Posterior vena cava (tissue), 2 donors: Measurements from ENCODE around the gene MOB4. TPM values are rescaled to one million over a fixed set of nuclear protein-coding genes. Genes with fewer than 3 reads are reported as not detected.
"Not testable (repeated sequence)": the region's sequence is repeated elsewhere in the genome, so short reads cannot be mapped to it uniquely, and the experiment has no call there.

Experiments used
- DNase-seq: peaks from one replicate; pipeline ENCODE4 v3.0.0-alpha.2; 2020; ENCODE audit warnings: low spot score
- intact Hi-C, 2 donors: fragments of 100-400 bp; cut with DNase I; formaldehyde crosslinking; loops; one replicate each; pipeline versions ENCODE4 v1.14.1 to v1.14.2; 2022 to 2023
- long read RNA-seq, 2 donors: library from polyadenylated mRNA; unstranded; transcript quantifications; one replicate each; pipeline ENCODE4 v2.0.0, GENCODE V29; 2020 to 2021
- total RNA-seq, 2 donors: library from RNA; stranded (reverse); fragmentation: NEBNext Ultra II Directional; extraction: Animal tissue kit (Norgen Biotek cat#: 25700); gene quantifications; one replicate each; pipeline ENCODE4 v1.2.1, GENCODE V29; 2021
- donor health status: DM: yes; HTN: yes; CAD: no.
- donor health status: DM: yes; HTN: yes; CAD: no.

MOB4 gene
- total RNA-seq, result 10 to 100 TPM; 35.1 to 55.4 TPM
- long read RNA-seq, donor 1, transcript MOB4-202 (8 exons, 3,986 nt), result major isoform, 21 of 28 reads
- long read RNA-seq, donor 1, partial matches to known transcripts, result 4 of 28 reads
- long read RNA-seq, donor 1, other reads (novel, unspliced or antisense), result 2 of 28 reads
- long read RNA-seq, donor 2, transcript MOB4-202 (8 exons, 3,986 nt), result major isoform, 33 of 44 reads
- long read RNA-seq, donor 2, transcript MOB4-207 (7 exons, 1,021 nt), result minor isoform, 6 of 44 reads
- long read RNA-seq, donor 2, partial matches to known transcripts, result 2 of 44 reads
- long read RNA-seq, donor 2, other reads (novel, unspliced or antisense), result 3 of 44 reads

DNA sequence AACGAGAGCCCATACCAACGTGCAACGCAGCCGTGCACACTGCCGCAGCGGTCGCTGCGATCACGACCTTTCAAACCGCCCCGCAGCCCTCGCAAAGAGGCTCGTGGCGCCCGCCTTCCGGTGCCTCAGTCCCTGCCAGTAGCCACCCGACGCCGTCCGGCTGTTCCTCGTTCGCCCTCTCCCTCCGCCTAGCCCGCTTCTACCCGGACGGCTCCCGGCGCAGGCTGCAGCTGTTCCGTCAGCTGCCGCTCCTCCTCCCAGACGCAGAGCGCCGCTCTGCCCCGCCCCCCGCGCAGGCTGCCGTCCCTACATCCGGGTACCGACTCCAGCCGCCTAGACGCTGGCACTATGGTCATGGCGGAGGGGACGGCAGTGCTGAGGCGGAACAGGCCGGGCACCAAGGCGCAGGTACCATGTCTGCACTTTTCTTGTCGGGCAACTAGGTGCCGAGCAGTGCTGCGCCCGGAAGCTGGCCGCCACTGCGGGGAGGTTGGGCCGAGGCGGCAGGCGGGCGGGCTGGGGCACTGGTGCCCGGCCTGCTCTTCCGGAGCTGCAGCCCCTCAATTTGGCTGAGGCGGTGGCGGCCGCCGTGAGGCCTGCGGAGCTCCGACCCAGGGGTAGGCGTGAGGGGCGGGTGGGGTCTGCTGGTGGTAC is at the start of gene MOB4:
Gene MOB4, plus strand, starts transcription at position 328 of the 654 bp plus-strand sequence. Its CDS starts 21 bp downstream, at position 349.
- intact Hi-C loops, result loop anchor here in 1 of 2 donors (10.0 kb wide), 2 partner anchors 189 to 259 kb away; partner anchors contain the start of gene MARS2
- DNase-seq, result peak; percentile 99

DNA sequence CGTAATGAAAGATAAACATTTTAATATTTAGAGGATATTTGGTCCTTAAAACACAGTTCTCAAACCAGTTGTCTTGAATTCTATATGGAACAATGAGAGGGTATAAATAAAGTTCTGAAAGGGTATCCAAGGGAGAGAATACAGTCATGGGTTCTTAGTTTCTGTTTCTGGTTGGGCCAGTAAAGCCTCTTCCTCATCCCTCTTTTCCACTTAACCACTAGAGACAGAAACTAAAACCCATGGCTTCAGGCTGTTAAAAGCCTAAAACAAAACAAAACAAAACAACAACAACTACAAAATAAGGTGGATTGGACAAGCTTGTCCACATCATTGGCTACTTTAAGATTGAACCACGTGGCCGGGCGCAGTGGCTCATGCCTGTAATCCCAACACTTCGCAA is 43.7 kb upstream of the MOB4 start:
- no peak for DNase-seq
- intact Hi-C loops, result no loop called here

DNA sequence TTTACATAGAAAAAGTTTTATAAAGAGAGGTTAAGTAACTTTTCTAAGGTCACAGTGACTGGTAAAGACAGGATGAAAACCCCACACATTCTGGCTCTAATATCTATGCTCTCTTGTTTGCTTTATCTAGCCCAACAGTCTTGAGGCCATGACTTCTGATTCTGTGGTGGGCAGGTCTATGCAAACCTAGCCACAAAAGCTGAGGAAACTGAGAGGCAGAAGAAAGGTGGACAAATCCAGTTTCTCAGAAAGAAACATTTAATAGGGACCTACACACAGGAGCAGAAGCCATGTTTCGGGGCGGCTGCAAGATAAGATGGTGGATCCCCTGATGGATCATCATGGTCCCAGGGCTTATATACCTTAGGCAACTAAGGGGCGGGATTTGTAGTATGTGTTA is 38.1 kb upstream of the MOB4 start:
- intact Hi-C loops, result no loop called here

DNA sequence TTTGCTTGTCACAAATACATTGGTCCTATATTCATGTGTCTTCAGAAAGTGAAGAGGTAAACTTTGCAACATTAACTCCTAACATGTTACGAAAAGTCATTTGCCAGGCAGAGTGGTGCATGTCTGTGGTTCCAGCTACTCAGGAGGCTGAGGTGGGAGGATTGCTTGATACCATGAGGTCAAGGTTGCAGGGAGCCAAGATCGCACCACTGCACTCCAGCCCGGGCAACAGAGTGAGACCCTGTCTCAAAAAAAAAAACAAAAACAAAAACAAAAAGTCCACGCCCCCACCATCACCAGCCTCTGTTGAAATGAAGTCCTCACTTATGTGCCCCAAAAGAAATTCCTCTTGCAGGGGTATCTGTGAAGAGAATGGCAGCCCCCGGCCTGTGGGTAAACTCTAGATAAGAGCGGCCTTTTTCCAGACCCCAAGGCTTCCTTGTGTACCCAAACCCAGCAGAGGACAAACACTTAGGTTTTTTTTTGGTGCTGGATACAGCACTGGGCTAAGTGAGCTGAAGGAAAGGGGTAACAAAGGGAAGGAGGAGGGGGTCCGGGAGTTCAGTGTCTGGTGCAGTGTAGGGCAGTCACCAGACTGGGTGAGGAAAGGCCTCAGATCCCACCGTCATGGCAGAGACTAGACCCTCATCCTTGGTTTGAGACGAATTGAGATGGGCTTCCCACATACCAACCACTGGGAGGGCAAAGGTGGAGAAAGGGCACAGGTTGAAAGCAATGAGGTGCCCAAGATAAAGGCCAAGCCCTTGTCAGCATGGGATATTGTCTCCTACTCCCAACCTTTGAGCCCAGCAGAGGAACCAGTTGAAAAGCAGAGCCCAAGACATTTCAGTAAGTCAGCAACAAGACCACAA is 35.5 kb upstream of the MOB4 start:
- intact Hi-C loops, result no loop called here

More for the DNA sequence above, 38.1 kb upstream of the MOB4 start:
- no peak for DNase-seq

DNA sequence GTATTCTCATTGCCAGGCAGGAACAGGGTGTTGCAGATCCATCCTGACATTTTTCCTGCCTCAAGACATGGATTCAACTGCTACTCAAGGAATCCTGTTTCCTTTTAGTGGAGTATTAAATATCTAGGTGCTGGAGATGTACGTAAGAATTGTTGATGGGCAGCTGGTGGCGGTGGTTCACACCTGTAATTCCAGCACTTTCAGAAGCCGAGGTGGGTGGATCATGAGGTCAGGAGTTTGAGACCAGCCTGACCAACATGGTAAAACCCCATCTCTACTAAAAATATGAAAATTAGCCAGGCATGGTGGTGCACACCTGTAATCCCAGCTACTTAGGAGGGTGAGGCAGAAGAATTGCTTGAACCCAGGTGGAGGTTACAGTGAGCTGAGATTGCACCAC is 31.6 kb upstream of the MOB4 start:
- intact Hi-C loops, DNase-seq: not testable (repeated sequence)

More for the DNA sequence above, 35.5 kb upstream of the MOB4 start:
- DNase-seq, result no peak

DNA sequence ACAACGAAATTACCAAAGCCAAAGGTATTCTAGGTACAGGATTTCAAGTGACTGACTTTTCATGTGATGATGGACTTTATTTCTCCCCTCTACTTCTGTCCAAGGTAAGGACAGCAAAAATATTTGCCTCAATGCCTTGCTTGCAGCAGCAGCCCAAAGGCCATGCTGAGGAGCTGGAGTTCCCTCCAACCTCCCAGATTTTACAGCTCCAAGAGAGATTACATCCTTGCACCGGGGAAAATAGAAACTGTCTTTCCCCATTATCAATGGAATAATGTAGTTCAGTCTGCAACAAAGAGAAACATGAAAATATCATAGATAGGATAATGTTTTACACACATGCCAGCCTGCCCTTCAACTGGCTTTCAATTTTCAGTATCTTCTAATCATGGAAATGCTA is 29.7 kb upstream of the MOB4 start:
- intact Hi-C loops, result no loop called here
- no peak for DNase-seq

DNA sequence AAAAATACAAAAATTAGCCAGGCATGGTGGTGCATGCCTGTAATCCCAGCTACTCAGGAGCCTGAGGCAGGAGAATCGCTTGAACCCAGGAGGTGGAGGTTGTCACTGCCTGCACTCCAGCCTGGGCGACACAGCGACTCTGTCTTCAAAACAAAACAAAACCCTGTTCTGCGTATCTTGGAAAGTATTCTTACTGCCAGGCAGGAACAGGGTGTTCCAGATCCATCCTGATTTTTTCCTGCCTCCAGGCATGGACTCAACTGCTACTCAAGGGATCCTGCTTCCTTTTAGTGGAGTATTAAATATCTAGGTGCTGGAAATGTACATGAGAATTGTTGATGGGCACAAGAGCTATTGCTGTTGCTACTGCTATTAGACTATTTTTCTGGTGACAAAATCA is 28.5 kb upstream of the MOB4 start:
- intact Hi-C loops, result no loop called here

DNA sequence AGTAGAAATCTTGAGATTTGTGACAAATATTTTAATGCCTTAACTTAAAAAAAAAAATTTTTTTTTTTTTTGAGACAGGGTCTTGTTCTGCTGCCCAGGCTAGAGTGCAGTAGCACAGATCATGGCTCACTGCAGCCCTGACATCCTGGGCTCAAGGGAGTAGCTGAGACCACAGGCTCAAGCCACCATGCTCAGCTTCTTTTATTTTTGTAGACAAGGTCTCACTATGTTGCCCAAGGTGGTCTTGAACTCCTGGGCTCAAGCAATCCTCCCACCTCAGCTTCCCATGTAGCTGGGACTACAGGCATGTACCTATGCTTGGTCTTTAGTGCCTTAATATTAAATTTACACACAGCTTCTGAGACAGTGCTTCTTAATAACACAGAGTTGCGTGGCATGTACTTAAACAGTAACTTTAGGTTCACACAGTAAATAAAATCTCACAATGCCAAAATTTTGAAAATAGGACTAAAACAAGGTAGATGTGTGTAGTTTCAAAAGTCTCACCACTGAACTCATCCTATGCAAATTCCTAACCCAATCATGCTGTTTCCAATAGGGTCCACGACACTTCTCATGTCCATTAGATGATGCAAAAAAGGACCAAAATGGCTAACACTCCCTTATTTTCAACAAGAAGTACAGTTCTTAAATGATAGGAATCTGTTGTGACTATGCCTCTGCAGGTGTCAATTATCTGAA is 20.3 kb upstream of the MOB4 start:
- intact Hi-C loops, result no loop called here
- DNase-seq, result no peak

More for the DNA sequence above, 28.5 kb upstream of the MOB4 start:
- no peak for DNase-seq

DNA sequence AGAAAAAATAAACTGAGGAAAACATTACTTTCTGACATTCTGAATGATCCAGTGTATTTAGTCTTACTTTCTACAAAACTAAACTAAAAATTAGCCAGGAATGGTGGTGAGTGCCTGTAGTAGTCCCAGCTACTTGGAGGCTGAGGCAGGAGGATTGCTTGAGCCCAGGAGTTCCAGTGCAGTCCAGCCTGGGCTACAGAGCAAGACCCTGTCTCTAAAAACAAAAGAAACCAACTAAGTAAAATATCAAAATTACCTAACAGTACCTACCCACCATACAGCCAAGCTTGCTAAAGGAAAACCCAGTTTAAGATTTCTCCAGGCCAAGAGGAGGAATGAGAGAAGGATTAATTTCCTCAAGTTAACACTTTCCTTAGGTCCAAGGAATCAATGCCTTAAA is 19.2 kb upstream of the MOB4 start:
- no peak for DNase-seq
- intact Hi-C loops, result no loop called here

DNA sequence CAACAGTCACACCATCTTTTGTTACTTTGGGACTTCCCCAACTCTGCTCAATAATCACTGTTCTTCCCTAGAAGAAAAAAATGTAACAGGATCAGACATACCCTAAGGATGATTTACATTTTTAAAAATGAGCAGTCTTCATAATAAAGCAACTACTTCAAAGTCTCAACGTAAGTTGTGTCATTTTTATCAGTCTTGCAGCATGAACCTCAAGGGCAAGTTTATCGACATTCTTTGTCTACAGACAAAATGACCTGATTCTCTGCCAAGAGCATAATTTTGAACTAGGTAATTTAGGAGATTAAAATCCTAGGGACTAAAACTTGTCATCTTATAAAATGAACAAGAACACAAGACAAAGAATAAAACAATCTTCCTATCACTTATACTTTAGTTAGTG is 18.5 kb upstream of the MOB4 start:
- DNase-seq, result no peak
- intact Hi-C loops, result no loop called here

DNA sequence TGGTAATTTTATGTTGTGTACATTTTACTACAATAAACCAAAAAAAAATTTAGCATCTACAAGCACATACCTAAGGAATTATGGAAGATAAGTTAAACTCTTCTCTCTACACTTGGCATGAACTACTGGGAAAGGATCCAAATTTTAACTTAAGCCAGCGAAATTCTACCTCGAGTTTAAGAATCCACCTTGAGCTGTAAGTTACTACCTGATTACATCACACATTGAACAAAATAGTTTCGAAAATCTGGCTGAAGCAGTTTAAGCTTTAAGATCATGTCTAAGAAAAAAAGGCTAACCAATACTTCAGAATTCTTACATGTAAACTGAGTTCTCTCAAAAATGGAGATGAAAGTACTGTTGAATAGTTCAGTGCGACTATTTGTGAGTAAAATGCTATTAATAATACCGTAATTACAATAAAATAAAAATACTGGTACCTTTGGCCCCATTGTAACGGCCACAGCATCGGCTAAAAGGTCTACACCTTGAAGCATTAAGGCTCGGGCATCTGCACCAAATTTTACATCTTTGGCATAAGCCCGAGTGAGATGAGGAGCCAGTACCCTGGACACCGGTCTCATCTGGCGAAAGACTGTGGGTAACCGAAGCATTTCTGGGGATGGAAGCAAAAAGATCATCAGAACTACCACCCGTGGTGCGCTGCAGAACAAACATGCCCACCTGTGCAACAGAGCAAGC is 17.5 kb upstream of the MOB4 start:
- intact Hi-C loops, result no loop called here

DNA sequence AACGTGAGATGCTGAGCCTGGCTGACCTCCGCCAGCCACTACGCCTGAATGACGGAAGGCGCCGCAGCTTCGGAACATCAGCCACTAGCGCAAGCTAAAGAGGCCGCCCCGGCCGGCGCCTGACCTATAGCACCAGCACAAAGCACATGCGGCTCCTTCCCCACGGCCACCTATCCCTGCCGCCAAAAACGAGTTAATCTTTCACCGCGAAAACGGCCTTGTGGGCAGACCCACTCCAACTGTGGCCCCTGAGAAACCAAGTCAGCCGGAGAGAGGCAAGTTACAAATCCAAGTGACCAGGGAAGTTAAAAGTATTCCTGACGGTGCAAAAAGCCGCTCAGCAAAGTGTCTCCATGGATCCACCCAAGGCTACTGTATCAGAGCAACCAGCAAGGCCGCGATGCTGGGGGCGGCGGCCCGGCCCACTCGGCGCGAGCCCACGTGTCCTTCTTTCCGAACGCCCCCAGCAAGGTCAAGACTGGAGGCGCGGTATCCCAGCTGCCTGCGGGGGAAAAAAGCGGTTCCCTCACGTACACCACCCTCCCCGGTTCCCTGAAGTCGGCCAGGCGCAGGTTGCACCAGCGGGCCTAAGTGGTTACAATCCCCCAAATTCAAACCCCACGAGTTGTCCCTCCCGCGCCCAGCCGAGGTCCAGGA is 16.8 kb upstream of the MOB4 start:
- intact Hi-C loops, result no loop called here
- DNase-seq, result peak; percentile 92

More for the DNA sequence above, 17.5 kb upstream of the MOB4 start:
- no peak for DNase-seq

DNA sequence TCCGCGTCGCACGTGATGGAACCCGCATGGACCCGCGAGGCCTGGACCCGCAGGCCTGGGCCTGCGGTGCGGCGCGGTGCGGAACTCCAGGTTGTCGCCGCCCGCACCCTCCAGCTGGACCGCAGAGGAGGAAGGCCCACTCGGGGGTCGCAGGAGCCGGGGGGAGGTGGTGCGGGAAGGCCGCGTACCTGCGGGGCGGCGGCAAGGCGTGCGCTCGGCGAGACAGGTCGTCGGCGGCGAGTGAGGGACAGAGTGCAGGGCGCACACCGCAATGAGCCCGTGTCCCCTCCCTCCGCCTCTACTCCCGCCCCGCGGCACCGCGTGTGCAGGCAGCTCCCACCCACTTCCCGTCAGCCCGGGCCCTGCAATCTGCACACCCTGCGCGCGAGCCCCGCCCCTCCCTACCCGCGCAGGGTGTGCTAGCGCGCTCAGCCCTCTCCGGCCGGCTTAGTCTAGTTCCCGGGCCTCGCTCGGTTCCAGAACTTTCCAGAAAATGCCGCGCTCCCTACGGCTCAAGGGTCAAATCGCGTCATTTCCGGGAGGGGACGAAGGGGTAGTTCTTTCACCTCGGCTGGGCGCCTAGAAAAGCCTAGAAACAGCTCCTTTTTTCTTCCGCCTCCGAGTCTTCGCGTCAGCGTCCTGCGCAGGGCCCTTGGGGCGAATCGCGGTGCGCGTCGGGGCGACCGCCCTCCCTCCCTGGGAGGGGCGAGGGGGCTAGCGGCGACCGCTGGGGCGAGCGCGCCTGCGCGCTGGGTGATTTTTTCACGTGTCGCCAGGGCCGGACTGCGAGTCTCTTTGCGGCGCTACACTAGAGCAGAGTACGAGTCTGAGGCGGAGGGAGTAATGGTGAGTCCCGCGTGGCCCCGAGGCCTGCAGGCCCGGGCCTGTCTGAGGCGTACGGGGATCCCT is 16.0 kb upstream of the MOB4 start, which contains the start of the genes HSPD1 and HSPE1:
Gene HSPD1, minus strand, starts transcription at position 247 of the 909 bp plus-strand sequence. CDS start 992 bp downstream, outside the sequence.
Gene HSPE1, plus strand, starts transcription at position 786 of the 909 bp plus-strand sequence. Its CDS starts 58 bp downstream, at position 844.
- intact Hi-C loops, result no loop called here

DNA sequence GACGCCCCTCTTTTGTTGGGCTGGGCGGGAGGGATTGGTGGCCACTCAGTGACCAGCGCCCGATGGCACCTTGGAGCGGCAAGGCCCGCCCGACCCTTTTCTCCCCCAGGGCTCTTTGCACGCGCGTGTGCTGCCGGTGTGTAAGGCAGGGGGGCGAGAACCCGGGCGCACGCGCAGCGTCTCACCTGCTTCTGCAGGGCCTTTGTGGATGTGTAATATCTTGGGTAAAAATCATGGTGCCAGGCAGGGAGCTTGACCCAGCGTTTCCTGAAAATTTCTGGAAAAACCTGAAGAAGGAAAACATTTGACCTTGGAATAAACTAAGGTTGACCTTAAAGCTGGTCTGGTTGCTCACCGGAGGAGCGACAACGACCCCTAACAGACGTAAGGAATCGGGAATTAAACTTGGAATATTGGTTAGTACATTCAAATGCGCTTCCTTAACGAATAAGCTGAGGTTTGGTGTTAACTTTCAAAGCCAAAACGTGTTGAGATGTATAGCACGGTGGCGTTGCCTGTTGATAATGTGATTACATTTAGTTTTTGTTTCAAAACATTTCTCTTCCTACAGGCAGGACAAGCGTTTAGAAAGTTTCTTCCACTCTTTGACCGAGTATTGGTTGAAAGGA is 15.2 kb upstream of the MOB4 start:
- intact Hi-C loops, result no loop called here

More for the DNA sequence above, 16.0 kb upstream of the MOB4 start, which contains the start of the genes HSPD1 and HSPE1:
- peak; percentile 99 for DNase-seq

DNA sequence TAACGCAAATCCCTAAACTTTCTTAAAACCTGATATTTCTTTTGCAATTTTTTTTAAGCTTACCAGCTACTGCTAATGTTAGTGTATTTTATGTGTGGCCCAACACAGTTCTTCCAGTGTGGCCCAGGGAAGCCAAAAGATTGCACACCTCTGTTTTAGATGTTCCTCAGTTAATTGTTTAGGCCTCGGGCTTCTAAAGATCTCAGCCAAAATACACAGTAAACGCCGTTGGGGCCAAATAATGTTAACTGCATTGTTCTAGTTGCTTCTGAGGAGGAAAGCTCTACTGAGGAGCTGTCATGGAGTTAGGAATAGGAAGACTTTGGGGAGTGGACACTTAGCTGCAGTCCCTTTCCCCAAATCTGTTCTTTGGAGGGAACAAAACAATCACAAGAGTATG is 13.7 kb upstream of the MOB4 start:
- no peak for DNase-seq
- intact Hi-C loops, result no loop called here

More for the DNA sequence above, 15.2 kb upstream of the MOB4 start:
- DNase-seq, result no peak

DNA sequence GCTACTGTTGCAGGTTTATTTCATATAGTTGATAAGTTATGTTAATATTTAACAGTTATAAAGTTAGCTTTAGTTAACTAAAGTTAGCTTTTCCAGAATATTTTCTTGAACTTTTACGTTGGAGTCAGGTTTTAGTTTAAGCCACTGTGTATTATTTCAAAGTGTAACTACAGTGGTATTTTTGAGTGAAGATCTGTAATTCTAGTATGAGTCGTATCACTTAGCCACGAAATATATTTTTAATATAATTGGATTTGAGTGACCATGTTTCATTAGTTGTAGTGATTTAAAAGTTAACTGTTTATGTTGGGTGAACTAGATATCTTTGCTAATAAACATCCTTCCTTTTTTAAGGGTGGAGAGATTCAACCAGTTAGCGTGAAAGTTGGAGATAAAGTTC is 13.2 kb upstream of the MOB4 start:
- no peak for DNase-seq
- intact Hi-C loops, result no loop called here
